Endothelial cell of umbilical vein (primary cell): ENCODE measurements around the gene PCNA. TPM values are rescaled to one million over a fixed set of nuclear protein-coding genes. Genes with fewer than 3 reads are reported as not detected.
A peak's percentile ranks its signal among the peaks of the same experiment; 100 is the strongest.

Experiments
- BruUV-seq: library from RNA; stranded (reverse); fragments of 400-500 nt; replicated peaks from 2 replicates; lab custom pipeline; 2021; lab: Mats Ljungman, UMichigan
- CTCF ChIA-PET: fragments of 300-600, 350-600 bp; sonication (Branson Sonifier 250); formaldehyde crosslinking; loops from one replicate; lab custom pipeline; 2021; ENCODE audit warnings: antibody characterized with exemption, inconsistent platforms; lab: Charles Lee
- POLR2A ChIA-PET: fragments of 300-600, 350-600 bp; sonication (Branson Sonifier 250); formaldehyde crosslinking; loops from one replicate; lab custom pipeline; 2021; ENCODE audit warnings: antibody characterized with exemption, inconsistent platforms; lab: Charles Lee
- DNase-seq: peaks from one replicate; pipeline ENCODE4 v3.0.0-alpha.2; 2011; ENCODE audit warnings: low read depth, low spot score
- FAIRE-seq: peaks from 2 replicates; lab custom pipeline; 2011; peaks lifted over from hg19 to GRCh38; lab: Jason Lieb, UNC
- H2AFZ ChIP-seq: 2 replicates; pipeline ENCODE4 v1.6.0; 2012; ENCODE audit warnings: low read depth, low read length, control low read depth, inconsistent platforms
- H3K27ac ChIP-seq: 2 replicates; pipeline ENCODE4 v1.5.1; 2011; ENCODE audit warnings: low read depth, mild to moderate bottlenecking, control low read depth, low read length, moderate library complexity; ENCODE audit not compliant: insufficient read depth
- H3K27me3 ChIP-seq, 2 experiments: 2 replicates each; pipeline versions ENCODE4 v1.6.0 to v1.6.1; 2011; ENCODE audit warnings: low read length in 2 of 2, mixed read lengths in 1 of 2; ENCODE audit not compliant: control insufficient read depth in 2 of 2, insufficient read depth in 2 of 2
- H3K36me3 ChIP-seq, 2 experiments: 2 replicates in 1 of 2; 3 replicates in 1 of 2; pipeline ENCODE4 v1.5.1; 2011; ENCODE audit warnings: low read length in 2 of 2, mild to moderate bottlenecking in 1 of 2, moderate library complexity in 1 of 2; ENCODE audit not compliant: control insufficient read depth in 2 of 2, insufficient read depth in 2 of 2; ENCODE audit errors: extremely low read depth in 1 of 2
- H3K4me1 ChIP-seq: 3 replicates; pipeline ENCODE4 v1.5.1; 2011; ENCODE audit warnings: mild to moderate bottlenecking, low read length; ENCODE audit not compliant: control insufficient read depth, insufficient read depth; ENCODE audit errors: extremely low read depth
- H3K4me2 ChIP-seq: 2 replicates; pipeline ENCODE4 v1.6.1; 2011; ENCODE audit warnings: low read length, control low read depth, mixed read lengths; ENCODE audit not compliant: insufficient read depth
- H3K4me3 ChIP-seq, 3 experiments: fragments of 200-600 bp in 1 of 3; sonication (generic), shearing (Covaris generic) in 1 of 3; replicated peaks in 1 of 3; 2 replicates each; pipeline ENCODE4 v1.5.1; 2011 to 2016; ENCODE audit warnings: control low read depth in 3 of 3, low read length in 3 of 3, mild to moderate bottlenecking in 2 of 3, inconsistent platforms in 1 of 3, low read depth in 1 of 3, moderate library complexity in 1 of 3; ENCODE audit not compliant: insufficient read depth in 1 of 3
- H3K79me2 ChIP-seq: 2 replicates; pipeline ENCODE4 v1.6.0; 2012; ENCODE audit warnings: low read length, inconsistent platforms; ENCODE audit not compliant: control insufficient read depth, insufficient read depth
- H3K9ac ChIP-seq: replicated peaks from 2 replicates; pipeline ENCODE3; 2011; ENCODE audit warnings: low read length, control low read depth; ENCODE audit not compliant: insufficient read depth; ENCODE audit errors: extremely low read depth
- H3K9me1 ChIP-seq: replicated peaks from 3 replicates; pipeline ENCODE4 v1.6.0; 2011; ENCODE audit warnings: mild to moderate bottlenecking, low read length; ENCODE audit not compliant: control insufficient read depth, insufficient read depth; ENCODE audit errors: extremely low read depth
- H3K9me3 ChIP-seq: replicated peaks from 2 replicates; pipeline ENCODE4 v1.5.1; 2012; ENCODE audit warnings: low read length, inconsistent platforms; ENCODE audit not compliant: control insufficient read depth, insufficient read depth
- H4K20me1 ChIP-seq: replicated peaks from 2 replicates; pipeline ENCODE3; 2011; ENCODE audit warnings: mild to moderate bottlenecking, low read length; ENCODE audit not compliant: control insufficient read depth, insufficient read depth; ENCODE audit errors: extremely low read depth
- EZH2 ChIP-seq: IDR thresholded peaks from 2 replicates; pipeline ENCODE4 v1.6.1; 2012; ENCODE audit warnings: borderline replicate concordance, low read depth, mild to moderate bottlenecking, moderate library complexity, low read length, inconsistent platforms; ENCODE audit not compliant: severe bottlenecking
- JUN ChIP-seq: IDR thresholded peaks from 2 replicates; pipeline ENCODE4 v1.6.1; 2011; ENCODE audit warnings: borderline replicate concordance, low read depth; ENCODE audit not compliant: insufficient read length, insufficient read depth
- MYC ChIP-seq: IDR thresholded peaks from one replicate; pipeline ENCODE4 v1.6.1; 2011; ENCODE audit warnings: mild to moderate bottlenecking, low read depth, low read length
- POLR2A ChIP-seq: IDR thresholded peaks from 2 replicates; pipeline ENCODE4 v1.6.1; 2012; ENCODE audit warnings: low read depth, mild to moderate bottlenecking, control low read depth, low read length
- POLR2AphosphoS5 ChIP-seq: IDR thresholded peaks from 2 replicates; pipeline ENCODE4 v1.6.1; 2012; ENCODE audit warnings: low read depth, mild to moderate bottlenecking, control low read depth, low read length, moderate library complexity; ENCODE audit not compliant: insufficient read depth
- dilution Hi-C: fragments of 300-500 bp; cut with MboI; formaldehyde crosslinking; loops from one replicate; pipeline ENCODE4 v1.15.0; 2019; ENCODE audit warnings: low sequenced_read_pairs; ENCODE audit not compliant: extremely low pct_ligation_motif_present
- intact Hi-C: fragments of 100-400 bp; cut with micrococcal nuclease; formaldehyde crosslinking; loops from one replicate; pipeline ENCODE4 v1.10.0; 2022
- polyA plus RNA-seq, 4 experiments: library from polyadenylated mRNA; depleted of rRNA in 3 of 4; stranded (reverse) in 3 of 4; unstranded in 1 of 4; fragments of >200 nt; gene quantifications; 2 replicates each; pipeline versions ENCODE4 v1.2.1 to v1.2.3, GENCODE V29; 2011 to 2012; ENCODE audit warnings: missing spikeins in 1 of 4
- total RNA-seq: library from RNA; stranded (reverse); gene quantifications from 2 replicates; pipeline ENCODE4 v1.2.3, GENCODE V29; 2021
- TF ChIP-seq, protein P1 (sequence below), 2 donors: IDR thresholded peaks; 1 replicate in 1 of 2; 2 replicates in 1 of 2; pipeline ENCODE4 v1.5.1; 2011; ENCODE audit warnings: low read length in 2 of 2, mild to moderate bottlenecking in 2 of 2, moderate library complexity in 2 of 2, control low read depth in 1 of 2, inconsistent platforms in 1 of 2, low read depth in 1 of 2; ENCODE audit not compliant: insufficient read depth in 1 of 2; ENCODE audit errors: extremely low read depth in 1 of 2
- TF ChIP-seq, protein P2 (sequence below): IDR thresholded peaks from 2 replicates; pipeline ENCODE4 v1.6.1; 2011; ENCODE audit not compliant: insufficient read depth, insufficient read length

PCNA gene
- total and polyA plus RNA-seq, 2 donors (not counting 3 experiments of a cell fraction or from before 2014, with no cell fraction given) = 175 to 295 TPM

DNA sequence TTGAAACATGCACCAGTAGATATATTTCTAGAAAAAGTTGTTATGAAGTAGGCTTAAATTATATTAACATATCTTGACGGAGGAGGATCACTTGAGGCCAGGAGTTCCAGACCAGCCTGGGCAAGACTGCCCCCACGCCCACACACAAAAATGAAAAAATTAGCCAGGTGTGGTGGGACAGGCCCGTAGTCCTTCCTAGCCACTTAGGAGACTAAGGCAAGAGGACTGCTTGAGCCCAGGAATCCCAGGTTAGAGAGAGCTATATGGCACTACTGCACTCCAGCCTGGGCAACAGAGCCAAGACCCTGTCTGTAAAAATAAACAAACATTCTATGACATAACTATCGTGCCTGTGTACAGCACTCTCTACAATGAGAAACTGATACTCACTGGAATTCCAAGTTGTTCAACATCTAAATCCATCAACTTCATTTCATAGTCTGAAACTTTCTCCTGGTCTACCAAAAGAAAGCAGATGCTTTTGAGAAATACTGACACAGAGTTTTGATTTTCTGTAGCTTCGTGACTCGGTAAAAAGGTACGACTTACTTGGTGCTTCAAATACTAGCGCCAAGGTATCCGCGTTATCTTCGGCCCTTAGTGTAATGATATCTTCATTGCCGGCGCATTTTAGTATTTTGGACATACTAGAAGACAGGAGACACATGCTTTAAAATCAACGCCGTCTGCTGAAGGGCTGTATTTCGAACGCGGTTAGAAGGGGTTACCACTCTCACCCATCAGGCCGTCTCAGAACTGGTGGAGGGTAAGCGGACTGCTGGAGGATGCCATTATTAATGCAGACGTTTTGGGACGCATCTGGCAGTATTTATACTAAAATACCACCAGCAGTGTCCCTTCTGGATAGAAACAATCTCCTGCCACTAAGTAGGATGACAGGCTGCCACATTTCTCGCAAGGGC, 1.3 kb downstream of the PCNA start:
- no peaks in the 10 kb centered on the region for H3K27me3 ChIP-seq
- POLR2A ChIA-PET = interaction anchor here (0.6 to 1.7 kb wide), 2 partner anchors 61 to 74 kb away, joined by 4 to 6 read pairs; no protein-coding TSS in a partner anchor
- no peak overlapping the region for H2AFZ ChIP-seq
- dilution Hi-C loops (no loop called here), intact Hi-C loops (no loop called here)
- no TSS peak for BruUV-seq
- H3K9me1 ChIP-seq = no peaks in the 10 kb centered on the region
- H3K4me2 ChIP-seq = peak overlapping the region; percentile 91
- H3K4me1 ChIP-seq = peaks cover 24% of the 10 kb centered on the region
- peak overlapping the region; percentile 87 for H3K9ac ChIP-seq
- H3K9me3 ChIP-seq = no peaks in the 10 kb centered on the region
- CTCF ChIA-PET = interaction anchor here (1.5 kb wide), 1 partner anchor 505 kb away, joined by 4 read pairs; no protein-coding TSS in a partner anchor
- no peaks in the 10 kb centered on the region for H4K20me1 ChIP-seq
- DNase-seq (peak; percentile 8), FAIRE-seq (no peak)
- H3K79me2 ChIP-seq = peaks cover 37% of the 10 kb centered on the region
- H3K27ac ChIP-seq = peak overlapping the region; percentile 58
- H3K36me3 ChIP-seq = peaks cover 0 to 3% of the 10 kb centered on the region in 2 experiments
- H3K4me3 ChIP-seq = peak overlapping the region; percentile 83 to 95 (median 90)
- TF ChIP-seq, protein P1, sequence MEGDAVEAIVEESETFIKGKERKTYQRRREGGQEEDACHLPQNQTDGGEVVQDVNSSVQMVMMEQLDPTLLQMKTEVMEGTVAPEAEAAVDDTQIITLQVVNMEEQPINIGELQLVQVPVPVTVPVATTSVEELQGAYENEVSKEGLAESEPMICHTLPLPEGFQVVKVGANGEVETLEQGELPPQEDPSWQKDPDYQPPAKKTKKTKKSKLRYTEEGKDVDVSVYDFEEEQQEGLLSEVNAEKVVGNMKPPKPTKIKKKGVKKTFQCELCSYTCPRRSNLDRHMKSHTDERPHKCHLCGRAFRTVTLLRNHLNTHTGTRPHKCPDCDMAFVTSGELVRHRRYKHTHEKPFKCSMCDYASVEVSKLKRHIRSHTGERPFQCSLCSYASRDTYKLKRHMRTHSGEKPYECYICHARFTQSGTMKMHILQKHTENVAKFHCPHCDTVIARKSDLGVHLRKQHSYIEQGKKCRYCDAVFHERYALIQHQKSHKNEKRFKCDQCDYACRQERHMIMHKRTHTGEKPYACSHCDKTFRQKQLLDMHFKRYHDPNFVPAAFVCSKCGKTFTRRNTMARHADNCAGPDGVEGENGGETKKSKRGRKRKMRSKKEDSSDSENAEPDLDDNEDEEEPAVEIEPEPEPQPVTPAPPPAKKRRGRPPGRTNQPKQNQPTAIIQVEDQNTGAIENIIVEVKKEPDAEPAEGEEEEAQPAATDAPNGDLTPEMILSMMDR (IDR thresholded peaks at IDR 0.05; ENCODE audit: extremely low read depth in 1 of 2, insufficient read depth in 1 of 2, low read depth in 1 of 2, low read length in 2 of 2) = no peak

DNA sequence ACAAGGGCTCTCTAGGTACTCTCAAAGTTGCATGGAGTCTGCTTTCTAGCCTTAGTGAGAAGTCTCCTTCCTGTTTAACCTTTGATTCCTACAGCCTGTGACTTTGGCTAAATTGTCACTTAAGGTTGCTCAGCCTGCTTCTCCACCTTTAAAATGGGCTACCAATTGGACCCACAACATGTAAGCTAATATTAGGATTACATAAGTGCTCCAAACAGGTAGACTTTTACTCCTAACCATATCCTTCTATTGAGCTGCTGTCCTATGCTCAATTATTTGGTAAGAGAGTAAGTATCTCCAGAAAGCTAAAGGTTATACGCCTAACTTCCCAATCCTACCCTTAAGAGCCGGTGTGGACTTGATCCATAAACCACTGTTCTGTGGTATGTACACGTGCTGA, 2.9 kb downstream of the PCNA start:
- DNase-seq (no peak), FAIRE-seq (no peak)
- Histone ChIP-seq H3K9ac (no peak overlapping the region), H3K9me1 (no peaks in the 10 kb centered on the region), H2AFZ (no peak overlapping the region), H3K27me3 (no peaks in the 10 kb centered on the region), H4K20me1 (no peaks in the 10 kb centered on the region), H3K9me3 (no peaks in the 10 kb centered on the region), H3K36me3 (peaks cover 0 to 3% of the 10 kb centered on the region in 2 experiments), H3K4me1 (peaks cover 33% of the 10 kb centered on the region), H3K27ac (no peak overlapping the region), H3K4me3 (no peak overlapping the region), H3K4me2 (peak overlapping the region; percentile 91), H3K79me2 (peaks cover 45% of the 10 kb centered on the region)
- ChIA-PET CTCF (interaction anchor here (0.6 to 1.1 kb wide), 2 partner anchors 14 to 868 kb away, joined by 3 to 4 read pairs; no protein-coding TSS in a partner anchor), POLR2A (interaction anchor here (1.7 kb wide), 1 partner anchor 10 kb away, joined by 3 read pairs; the partner anchor contains the start of gene CDS2)
- no TSS peak for BruUV-seq
- dilution Hi-C loops (no loop called here), intact Hi-C loops (no loop called here)
- TF ChIP-seq POLR2A = no peak
- TF ChIP-seq, protein P2, sequence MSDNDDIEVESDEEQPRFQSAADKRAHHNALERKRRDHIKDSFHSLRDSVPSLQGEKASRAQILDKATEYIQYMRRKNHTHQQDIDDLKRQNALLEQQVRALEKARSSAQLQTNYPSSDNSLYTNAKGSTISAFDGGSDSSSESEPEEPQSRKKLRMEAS = no peak
- no peak for TF ChIP-seq EZH2
- TF ChIP-seq JUN = no peak
- TF ChIP-seq, protein P1 (IDR thresholded peaks at IDR 0.05; ENCODE audit: extremely low read depth in 1 of 2, insufficient read depth in 1 of 2, low read depth in 1 of 2, low read length in 2 of 2) = no peak
- TF ChIP-seq MYC = no peak
- TF ChIP-seq POLR2AphosphoS5 = no peak
